Left forelimb (tissue), 1 donor: ENCODE data around the gene KRTAP13-4.

ENCODE experiments used
- DNase-seq: peaks from one replicate; pipeline ENCODE4 v3.0.0-alpha.2; 2018; ENCODE audit warnings: low spot score

The KRTAP13-4 gene, protein sequence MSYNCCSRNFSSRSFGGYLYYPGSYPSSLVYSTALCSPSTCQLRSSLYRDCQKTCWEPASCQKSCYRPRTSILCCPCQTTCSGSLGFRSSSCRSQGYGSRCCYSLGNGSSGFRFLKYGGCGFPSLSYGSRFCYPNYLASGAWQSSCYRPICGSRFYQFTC

DNA sequence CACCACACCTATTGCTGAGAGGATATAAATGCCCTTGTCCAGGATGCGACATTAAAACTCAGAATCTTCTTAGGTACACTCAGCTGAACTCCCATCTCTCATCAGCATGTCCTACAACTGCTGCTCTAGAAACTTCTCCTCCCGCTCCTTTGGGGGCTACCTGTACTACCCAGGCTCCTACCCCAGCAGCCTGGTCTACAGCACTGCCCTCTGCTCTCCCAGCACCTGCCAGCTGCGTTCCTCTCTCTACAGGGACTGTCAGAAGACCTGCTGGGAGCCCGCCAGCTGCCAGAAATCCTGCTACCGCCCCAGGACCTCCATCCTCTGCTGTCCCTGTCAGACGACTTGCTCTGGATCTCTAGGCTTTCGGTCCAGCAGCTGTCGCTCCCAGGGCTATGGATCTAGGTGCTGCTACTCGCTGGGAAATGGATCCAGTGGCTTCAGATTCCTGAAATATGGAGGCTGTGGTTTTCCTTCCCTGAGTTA is at the start of gene KRTAP13-4:
KRTAP13-4 (plus strand) TSS at position 51 of the 486 bp plus-strand sequence; CDS start at position 107, 56 bp downstream.
- DNase-seq, result no peak

DNA sequence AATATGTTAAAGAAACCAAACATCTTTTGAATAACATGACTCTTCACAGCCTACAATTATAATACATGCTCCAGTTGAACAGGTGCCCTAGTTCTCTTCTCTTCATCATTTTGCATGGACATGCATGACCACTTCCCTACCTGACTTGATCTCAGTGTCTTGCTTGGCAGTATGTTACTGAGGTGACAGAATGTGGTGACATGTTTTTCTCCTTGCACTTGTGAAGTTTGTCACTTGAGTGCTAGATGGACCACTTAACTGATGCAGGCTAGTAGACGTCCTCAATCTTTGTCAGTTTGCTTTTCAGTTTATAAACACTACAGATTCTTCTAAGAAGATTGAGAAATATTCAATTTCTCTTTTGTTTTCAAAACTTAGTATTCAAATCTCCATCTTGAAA is 47.8 kb upstream of the KRTAP13-4 start:
- DNase-seq, result no peak

DNA sequence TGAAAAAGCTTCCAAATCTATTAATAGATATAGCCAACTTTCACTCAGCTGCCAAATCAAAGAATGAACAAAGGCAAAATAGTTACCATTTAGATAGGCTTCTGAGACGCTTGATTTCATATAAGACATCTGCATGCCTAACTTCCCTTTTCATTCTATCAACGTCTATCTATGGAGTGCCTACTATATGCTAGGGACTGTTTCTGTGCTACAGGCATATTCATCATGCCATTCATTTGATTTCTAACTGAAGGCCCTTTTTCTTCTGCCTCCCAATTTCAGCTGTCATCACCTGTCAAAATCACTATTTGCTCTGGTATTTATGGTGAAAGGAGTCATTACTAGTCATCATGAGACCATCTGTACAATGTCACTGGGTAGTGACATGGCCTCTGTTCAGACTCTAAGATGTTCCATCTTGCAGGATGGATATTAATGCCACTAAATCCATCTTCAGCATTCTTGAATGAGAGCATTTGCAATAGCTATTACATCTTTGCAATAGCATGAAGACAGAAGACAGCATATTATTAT is 38.5 kb upstream of the KRTAP13-4 start:
- DNase-seq, result no peak

DNA sequence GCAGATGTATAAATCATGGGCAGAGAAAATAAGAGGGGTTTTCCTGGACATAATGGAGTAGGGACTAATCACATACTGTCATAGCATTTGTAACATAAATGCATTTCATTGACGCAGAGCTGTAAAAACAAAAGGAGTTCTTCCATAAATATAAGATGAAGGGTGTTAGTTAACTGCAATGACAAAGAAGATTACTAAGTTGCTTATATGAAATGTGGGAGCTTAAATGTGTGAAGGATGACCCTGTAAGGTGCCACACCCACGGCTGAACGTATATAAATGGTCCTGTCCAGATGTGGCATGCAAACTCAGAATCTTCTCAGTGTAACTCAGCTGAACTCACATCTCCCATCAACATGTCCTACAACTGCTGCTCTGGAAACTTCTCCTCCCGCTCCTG is 34.3 kb upstream of the KRTAP13-4 start, which contains the start of gene KRTAP13-1:
KRTAP13-1 (plus strand) TSS at position 301 of the 400 bp plus-strand sequence; CDS start at position 357, 56 bp downstream.
- no peak for DNase-seq

DNA sequence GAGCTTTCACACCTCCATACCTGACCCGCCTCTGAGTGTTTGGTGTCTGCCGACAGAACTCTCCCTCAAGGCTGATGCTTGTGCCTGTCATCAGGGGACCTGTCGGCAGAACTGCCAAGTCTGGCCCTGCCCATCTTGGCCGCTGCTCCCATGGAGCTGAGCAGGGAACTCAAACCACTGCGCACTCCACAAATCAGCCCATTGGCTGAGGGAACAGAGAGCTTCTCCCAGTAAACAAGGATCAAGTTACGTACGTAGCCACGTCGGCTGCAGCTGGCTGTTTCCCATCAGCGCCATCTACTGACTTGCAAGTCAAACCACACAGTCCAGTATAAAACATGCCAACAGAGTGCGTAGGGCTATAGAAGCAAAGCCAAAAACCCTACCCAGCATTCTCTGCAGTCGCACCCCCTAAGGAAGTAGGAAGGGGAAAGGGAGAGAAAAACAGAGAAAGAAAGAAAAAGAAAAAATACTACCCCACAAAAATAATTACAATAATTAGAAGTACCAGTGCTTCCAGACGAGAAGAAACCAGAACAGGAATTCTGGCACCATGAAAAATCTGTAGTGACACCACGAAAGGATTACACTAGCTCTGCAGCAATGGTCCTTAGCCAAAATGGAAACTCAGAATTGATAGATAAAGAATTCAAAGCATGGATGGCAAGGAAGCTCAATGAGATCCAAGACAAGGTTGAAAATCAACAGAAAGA is 21.1 kb upstream of the KRTAP13-4 start:
- DNase-seq, result no peak

DNA sequence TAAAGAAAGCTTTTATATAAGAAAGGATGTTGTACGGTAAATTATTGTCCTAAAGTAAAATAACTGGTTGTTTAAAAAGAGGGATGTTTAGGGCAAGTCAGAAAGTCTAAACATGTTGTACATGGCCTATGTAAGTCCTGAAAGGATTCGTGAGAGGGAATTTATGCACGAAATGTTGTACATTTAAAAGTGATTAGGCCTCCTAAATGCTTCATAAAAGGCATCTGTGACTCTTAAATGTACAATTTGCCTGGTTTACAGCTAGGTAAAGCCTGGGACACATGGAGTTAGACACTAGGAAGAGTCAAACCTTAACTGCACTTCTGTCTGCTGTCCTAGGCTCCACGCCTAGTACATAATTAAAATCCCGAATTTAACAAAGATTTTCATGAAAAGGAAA is 14.0 kb upstream of the KRTAP13-4 start:
- DNase-seq, result no peak

DNA sequence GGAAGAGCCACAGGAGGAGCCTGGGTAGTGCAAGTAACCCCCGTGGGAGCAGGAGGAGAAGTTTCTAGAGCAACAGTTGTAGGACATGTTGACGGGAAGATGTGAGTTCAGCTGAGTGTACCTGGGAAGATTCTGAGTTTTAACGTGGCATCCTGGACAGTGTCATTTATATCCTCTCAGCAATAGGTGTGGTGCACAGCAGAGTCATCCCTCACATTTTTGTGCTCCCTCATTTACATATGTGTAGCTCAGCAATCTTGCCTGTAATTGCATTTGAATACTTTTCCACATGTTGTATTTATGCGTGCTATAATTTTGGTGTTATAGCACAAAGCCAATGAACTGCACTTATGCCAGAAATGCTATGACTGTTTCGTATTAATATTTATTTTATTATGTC is 4.2 kb upstream of the KRTAP13-4 start, which contains the start of gene KRTAP13-3:
KRTAP13-3 (minus strand) TSS at position 101 of the 400 bp plus-strand sequence; CDS start at position 87, 14 bp downstream.
- no peak for DNase-seq

DNA sequence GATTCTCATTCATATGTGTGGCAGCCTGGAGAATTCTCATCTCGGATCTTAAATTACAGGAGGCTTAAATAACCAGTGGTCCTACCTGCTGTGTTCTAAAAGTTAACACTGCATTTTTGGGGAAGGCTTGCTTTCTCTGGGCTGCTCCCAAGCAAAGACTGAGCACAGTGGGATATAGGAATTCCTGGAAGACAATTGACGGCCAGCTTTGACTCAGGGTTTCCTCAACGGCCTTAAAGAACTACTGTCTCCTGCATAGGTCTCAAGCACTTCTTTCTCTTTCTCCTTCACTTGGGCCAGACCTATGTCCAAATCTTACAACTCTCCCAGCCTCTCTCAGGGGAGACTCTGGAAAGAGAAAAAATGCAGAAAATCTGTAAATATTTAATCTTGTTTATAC is 3.3 kb upstream of the KRTAP13-4 start:
- no peak for DNase-seq

DNA sequence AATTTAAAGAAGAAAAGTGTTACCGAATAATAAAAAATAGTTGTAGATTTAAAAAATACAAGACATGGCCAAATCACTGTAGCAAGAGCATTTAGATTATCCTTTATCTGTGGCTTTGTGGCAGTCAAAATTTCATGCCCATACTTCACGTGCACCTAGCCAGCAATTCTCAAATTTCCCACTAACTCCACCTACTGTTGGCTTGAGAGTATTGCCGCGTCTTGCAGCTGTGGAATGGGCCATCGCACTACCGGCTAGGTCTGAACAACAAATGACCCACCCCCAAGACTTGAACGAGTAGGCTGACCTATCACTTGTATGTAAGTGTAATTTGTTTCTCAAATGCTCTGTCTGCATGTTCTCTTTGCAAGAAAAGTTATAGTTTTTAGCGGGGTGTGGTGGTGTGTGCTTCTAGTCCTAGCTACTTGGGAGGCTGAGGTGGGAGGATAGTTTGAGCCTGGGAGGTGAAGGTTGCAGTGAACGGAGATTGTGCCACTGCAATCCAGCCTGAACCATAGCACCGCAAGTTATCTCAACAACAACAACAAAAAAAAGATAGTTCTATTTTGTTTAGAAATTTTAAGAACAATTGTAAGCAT is 4.1 kb downstream of the KRTAP13-4 start:
- DNase-seq, result no peak

DNA sequence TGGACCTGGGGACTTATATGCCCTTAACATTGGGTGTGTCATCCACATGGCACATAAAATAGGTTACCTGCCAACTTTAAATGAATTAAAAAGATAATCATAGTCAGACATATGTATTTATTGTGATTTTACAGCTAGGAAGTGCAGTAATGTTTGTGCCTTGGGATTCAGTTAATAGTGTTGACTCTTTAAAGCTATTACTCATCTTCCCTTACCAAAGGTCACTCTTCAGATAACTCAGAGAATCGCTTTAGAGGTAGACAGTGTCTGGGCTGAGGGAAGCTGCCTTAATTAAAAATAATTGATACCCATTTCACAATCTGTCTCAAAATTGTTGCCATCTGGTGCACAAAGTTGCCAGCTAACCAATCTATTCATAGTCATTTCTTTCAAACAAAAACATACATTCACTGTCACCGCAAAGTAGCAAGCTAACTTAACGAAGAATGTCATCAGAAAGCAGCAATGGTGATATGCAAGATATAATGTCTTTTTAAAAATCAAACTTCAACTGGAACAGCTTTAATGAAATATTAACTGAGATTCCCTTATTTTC is 7.1 kb downstream of the KRTAP13-4 start:
- DNase-seq, result no peak

DNA sequence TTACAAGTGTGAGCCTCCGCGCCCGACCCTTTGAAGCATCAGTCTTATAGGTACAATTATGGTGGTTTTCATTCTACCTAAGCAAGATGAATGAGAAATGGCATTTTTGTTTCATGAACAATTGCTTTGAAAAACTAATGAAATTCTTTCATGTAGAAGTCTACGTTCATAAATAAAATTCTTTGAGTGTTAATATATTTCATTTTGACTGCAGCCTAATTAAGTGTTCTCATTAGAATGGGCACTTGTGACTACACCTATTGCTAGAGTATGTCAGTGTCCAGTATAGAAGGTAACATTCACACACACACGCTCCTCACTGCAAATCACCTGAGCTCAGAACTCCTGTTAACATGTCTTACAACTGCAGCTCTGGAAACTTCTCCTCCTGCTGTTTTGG is 10.0 kb downstream of the KRTAP13-4 start, which contains the start of gene KRTAP15-1:
KRTAP15-1 (plus strand) TSS at position 301 of the 400 bp plus-strand sequence; CDS start at position 354, 53 bp downstream.
- DNase-seq, result no peak

DNA sequence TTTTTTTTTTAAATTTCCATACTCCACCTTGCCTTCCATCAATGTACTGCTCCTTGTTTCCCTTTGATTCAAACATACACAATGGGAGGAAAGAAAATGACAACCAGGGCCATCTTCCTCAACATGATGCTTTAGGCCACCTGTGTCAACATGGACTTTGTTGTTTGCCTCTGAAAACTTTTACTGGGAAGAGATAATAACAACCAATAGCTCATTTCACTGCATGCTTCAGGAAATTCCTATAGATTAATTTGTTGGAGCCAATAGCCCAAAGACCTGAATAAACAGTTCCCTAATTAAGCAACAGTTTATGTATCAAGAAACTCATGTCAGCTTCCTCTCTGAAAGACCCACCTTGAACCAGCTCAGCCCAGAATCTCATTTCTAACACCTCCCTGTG is 13.2 kb downstream of the KRTAP13-4 start:
- no peak for DNase-seq

DNA sequence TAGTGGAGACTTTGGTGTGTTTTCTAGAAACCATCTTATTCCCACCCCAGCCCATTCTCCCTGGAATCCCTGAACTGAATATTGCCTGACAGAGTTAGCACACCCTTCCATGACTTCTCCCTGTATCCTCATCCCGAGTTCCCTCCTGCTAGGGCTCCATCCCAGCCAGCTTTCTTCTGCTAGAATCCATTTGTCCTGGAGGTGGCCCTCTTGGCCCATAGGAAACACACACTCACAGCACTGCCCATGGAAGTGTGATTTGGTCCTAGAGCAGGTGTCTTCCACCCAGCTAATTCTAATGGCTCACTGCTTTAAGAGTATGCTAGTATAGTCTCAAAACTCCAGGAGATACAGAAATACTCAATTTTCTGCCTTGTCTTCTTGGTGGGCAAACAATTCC is 14.2 kb downstream of the KRTAP13-4 start:
- DNase-seq, result no peak

DNA sequence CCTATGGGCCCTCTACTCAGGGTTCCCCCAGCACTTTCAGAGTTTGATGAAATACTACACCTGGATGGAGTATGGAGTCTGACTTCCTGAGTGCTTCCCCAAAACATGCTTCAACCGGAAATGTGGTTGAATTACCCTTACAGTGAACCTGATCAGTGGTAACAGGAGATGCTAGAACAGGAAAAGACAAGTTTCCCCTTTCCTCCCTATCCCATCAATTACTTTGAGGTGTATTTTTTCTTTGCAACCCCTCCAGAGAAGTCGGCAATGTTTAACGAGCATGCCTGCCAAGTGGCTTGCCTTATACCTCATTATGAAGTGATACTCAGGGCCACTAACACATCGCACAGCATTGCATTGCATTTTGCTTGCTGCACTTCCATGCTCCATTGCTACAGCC is 17.0 kb downstream of the KRTAP13-4 start:
- no peak for DNase-seq

DNA sequence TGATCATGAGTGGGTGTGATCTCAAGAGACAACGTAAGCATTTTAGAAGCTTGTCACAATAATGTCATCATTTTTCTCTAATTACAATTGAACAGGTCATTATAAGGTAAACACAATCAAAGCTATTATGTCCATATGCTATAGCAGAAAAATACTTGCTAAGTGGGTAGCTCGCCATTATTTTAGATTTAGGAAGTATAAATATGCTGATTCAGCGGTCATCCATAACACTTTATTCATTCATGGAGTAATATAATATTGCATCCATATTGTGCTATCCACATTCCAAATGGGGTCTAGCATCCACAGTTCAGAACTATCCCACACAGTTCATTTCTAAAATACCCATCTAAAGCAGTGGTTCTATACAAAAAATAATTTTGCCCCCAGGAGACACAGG is 18.5 kb downstream of the KRTAP13-4 start:
- no peak for DNase-seq

DNA sequence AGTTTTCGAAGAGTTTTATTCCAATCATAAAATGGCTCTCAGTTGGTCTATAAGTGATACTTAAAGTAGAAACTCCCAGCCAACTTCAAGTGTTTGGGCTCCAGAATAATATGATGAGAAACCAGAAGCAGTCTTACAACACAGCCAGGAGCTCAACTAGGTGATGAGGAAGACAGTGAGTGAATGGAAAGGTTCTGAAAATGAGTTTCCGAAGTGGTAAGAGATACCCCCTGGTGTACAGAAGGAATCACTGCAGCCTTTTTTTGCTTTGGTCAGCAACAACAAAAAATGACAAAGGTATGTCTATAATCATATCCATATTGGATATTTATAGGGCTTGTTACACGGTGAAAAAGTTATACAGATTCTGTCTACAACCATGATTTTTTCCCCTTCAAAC is 33.7 kb downstream of the KRTAP13-4 start:
- DNase-seq, result no peak

DNA sequence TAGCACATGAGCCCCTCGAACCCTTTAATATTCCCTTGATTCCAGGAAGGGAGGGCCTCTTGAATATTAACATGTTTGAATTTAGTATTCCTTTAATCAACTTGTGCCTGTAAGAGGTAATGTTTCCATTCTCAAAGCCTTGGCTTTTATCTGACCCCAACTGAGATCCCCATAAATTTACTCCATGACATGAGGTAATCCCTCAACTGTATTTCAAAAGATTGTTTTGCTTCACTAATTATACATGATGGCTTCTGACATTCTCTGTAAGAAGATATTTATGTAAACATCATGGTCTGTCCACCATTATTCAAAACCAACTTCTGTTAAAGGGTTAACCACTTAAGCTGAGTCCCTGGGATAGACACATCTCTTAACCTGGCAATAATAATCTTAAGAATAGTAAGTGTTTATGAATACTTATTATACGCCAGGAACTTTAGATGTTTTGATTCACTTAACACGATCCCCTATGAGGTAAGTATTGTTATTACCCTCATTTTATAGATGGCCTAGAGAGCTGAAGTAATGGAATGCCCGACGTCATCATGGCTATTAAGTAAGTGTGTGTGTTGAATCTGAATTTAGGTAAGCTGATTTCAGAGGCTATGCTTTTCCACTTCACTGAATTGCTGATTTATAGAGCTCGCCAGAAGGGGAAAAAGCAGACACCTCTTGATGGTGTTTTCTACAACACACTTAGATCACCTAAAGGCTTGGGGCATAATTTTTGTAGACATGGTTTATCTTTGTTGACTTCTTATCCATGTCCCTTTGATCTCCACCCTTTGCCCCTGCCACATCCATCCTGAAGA is 39.1 kb downstream of the KRTAP13-4 start:
- DNase-seq, result no peak

DNA sequence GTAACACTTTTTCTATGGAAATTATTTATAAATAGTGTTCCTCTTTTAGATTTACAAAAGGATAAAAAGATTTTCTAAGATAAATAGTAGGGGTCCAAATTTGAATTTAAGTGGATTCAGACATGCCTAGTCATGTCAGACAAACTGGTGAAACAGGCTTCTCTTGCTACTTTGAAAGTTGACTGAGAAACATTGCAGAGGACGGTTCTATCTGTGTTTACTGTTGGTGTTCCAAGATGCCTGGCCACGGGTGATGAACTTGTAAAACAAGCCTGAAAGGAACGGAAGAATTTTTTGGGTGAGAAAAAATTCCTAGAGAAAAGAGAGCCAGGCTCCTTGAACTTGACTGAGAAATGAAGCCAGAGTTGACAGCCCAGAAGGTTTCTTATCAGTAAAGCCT is 48.0 kb downstream of the KRTAP13-4 start:
- DNase-seq, result no peak

DNA sequence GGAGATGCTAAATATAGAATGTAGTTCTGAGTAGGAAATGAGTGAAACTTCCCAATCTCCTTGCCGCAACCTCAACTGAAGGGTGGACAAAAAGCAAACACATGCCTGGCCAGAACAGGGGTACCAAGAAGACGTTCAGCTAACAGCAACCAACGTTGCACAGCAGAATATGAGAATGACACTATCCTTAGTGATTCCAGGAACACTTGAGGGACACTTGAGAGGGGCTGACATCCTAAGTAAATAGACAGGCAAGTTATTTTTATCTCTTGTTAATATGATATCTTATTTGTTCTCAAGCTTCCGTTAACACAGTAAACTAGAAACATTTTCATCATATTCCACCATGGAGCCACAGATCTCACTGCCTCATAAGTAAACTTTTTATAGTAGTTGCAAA is 49.2 kb downstream of the KRTAP13-4 start:
- no peak for DNase-seq

DNA sequence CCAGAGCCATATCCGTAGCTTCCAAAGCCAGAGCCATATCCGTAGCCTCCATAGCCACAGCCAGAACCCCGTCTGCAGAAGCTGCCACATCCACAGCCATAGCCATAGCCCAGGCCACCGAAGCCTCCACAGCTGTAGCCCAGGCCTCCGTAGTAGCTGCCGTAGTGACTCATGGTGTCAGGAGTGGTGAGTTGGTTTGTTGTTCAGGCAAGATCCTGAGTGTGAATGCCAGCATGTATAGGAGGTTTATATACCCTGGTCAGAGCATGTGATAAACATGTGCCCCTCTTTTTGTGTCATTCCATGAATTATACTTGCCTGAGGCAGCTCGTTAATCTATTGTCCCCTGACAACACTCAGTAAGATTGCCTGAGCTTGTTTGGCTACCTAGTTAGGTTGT is 50.1 kb downstream of the KRTAP13-4 start, which contains the start of gene KRTAP19-1:
KRTAP19-1 (minus strand) TSS at position 223 of the 400 bp plus-strand sequence; CDS start at position 173, 50 bp downstream.
- DNase-seq, result no peak
